ENCODE results near the gene OIT3.

GRCh38 chr10:72847681-72848080 is 45.9 kb upstream of the OIT3 start:
- TF ChIP-seq CTCF (IDR thresholded peaks at IDR 0.05): no peak
- TF ChIP-seq POLR2A (IDR thresholded peaks at IDR 0.05): no peak

All from prostate gland (tissue), 2 donors.